Body of pancreas (tissue), 4 donors: ENCODE data around the gene CPNE7. TPM values are rescaled to one million over a fixed set of nuclear protein-coding genes. Genes with fewer than 3 reads are reported as not detected.

Experiments
- ATAC-seq: fragments of 150-250 bp; one replicate; pipeline ENCODE4 v1.9.1; 2016
- DNase-seq, 4 donors: peaks; one replicate each; pipeline ENCODE4 v3.0.0-alpha.2; 2019
- H3K27ac ChIP-seq, 4 donors: fragments of 200-600 bp; sonication (generic); 1 replicate in 3 of 4; 2 replicates in 1 of 4; pipeline versions ENCODE4 v1.5.1 to v1.6.1; 2016 to 2019; ENCODE audit warnings: mild to moderate bottlenecking in 1 of 4, mixed read lengths in 1 of 4, moderate library complexity in 1 of 4
- H3K27me3 ChIP-seq, 2 donors: fragments of 200-600 bp; sonication (generic); one replicate each; pipeline ENCODE4 v1.6.0; 2016; ENCODE audit warnings: mild to moderate bottlenecking in 1 of 2
- H3K36me3 ChIP-seq, 2 donors: fragments of 200-600 bp; sonication (generic); replicated peaks in 1 of 2; 2 replicates each; pipeline ENCODE4 v1.5.1; 2016; ENCODE audit warnings: low read depth in 2 of 2; ENCODE audit not compliant: insufficient read depth in 1 of 2
- H3K4me1 ChIP-seq: fragments of 200-600 bp; sonication (generic); one replicate; pipeline ENCODE4 v1.6.0; 2016
- H3K4me3 ChIP-seq, 2 donors: fragments of 200-600 bp; sonication (generic); 1 replicate in 1 of 2; 2 replicates in 1 of 2; pipeline ENCODE4 v1.5.1; 2016 to 2019
- H3K9me3 ChIP-seq, 3 donors: fragments of 200-600 bp; sonication (generic); 1 replicate in 2 of 3; 2 replicates in 1 of 3; pipeline ENCODE4 v1.5.1; 2016
- CTCF ChIP-seq, 7 experiments: fragments of 450-650 bp in 4 of 7; fragments of 200-600 bp in 3 of 7; sonication (generic) in 3 of 7; IDR thresholded peaks; one replicate each; pipeline ENCODE4 v1.5.1; 2016 to 2019; ENCODE audit warnings: antibody characterized with exemption in 7 of 7
- POLR2A ChIP-seq, 3 donors: fragments of 450-650 bp; IDR thresholded peaks; one replicate each; pipeline ENCODE4 v1.6.1; 2016; ENCODE audit warnings: antibody characterized with exemption in 3 of 3, mild to moderate bottlenecking in 2 of 3
- WGBS, 2 donors: methylation state at CpG; one replicate each; pipeline ENCODE4 v1.1.5; 2017; 5-methylcytosine and 5-hydroxymethylcytosine counted together
- intact Hi-C: fragments of 100-400 bp; cut with DNase I; formaldehyde crosslinking; loops from one replicate; pipeline ENCODE4 v1.15.1; 2023
- total RNA-seq, 2 donors: library from RNA; depleted of rRNA; stranded (reverse); fragments of >200 nt; gene quantifications; one replicate each; pipeline ENCODE4 v1.1.0, GENCODE V29; 2016

CPNE7 gene
- total RNA-seq, 2 donors from 2014 or later: 2.1 TPM; not detected in 1

- Histone ChIP-seq H3K4me1 (peaks cover 20% of the 10 kb centered on the region), H3K9me3 (no peaks in the 10 kb centered on the region), H3K36me3 (no peaks in the 10 kb centered on the region), H3K27me3 (peaks cover 0 to 13% of the 10 kb centered on the region in 2 donors), H3K27ac (no peak overlapping the region), H3K4me3 (no peak overlapping the region)
- ATAC-seq: no peak
- no peak for TF ChIP-seq CTCF (IDR thresholded peaks at IDR 0.05)
- no peak for TF ChIP-seq POLR2A (IDR thresholded peaks at IDR 0.05)
- WGBS, 2 donors: 75 to 86% methylated on average over 9 to 29 of the region's 31 CpGs
- intact Hi-C loops: no loop called here
- no peak for DNase-seq
These were observed 1.5 kb upstream of the CPNE7 start for GRCh38 chr16:89573826-89574680.

- no peak overlapping the region for H3K27ac ChIP-seq
- peak; percentile 46 to 58 (median 49) for DNase-seq
- peaks cover 20% of the 10 kb centered on the region for H3K4me1 ChIP-seq
- peak; percentile 64 for ATAC-seq
- intact Hi-C loops: no loop called here
- H3K36me3 ChIP-seq: no peaks in the 10 kb centered on the region
- H3K27me3 ChIP-seq: peaks cover 0 to 13% of the 10 kb centered on the region in 2 donors
- WGBS, 2 donors: 8% methylated on average over 54 of the region's 55 CpGs; no CpG with 5 or more reads in 1 of the 2 donors
- H3K4me3 ChIP-seq: no peak overlapping the region
- TF ChIP-seq POLR2A (IDR thresholded peaks at IDR 0.05): no peak
- TF ChIP-seq CTCF (IDR thresholded peaks at IDR 0.05): peak; percentile 13 to 65 (median 44)
- H3K9me3 ChIP-seq: no peaks in the 10 kb centered on the region
These were observed 794 bp upstream of the CPNE7 start for GRCh38 chr16:89574681-89575246.

- WGBS, 2 donors: 25 to 30% methylated on average over 8 to 55 of the region's 89 CpGs
- Histone ChIP-seq H3K9me3 (no peaks in the 10 kb centered on the region), H3K27ac (no peak overlapping the region), H3K36me3 (no peaks in the 10 kb centered on the region), H3K4me3 (no peak overlapping the region), H3K4me1 (peaks cover 20% of the 10 kb centered on the region), H3K27me3 (peaks cover 0 to 13% of the 10 kb centered on the region in 2 donors)
- ATAC-seq (no peak), DNase-seq (no peak)
- intact Hi-C loops: no loop called here
- TF ChIP-seq CTCF (IDR thresholded peaks at IDR 0.05): no peak
- no peak for TF ChIP-seq POLR2A (IDR thresholded peaks at IDR 0.05)
These were observed 846 bp downstream of the CPNE7 start for GRCh38 chr16:89576153-89577054.

GRCh38 chr16:89577055-89577759 is 1.6 kb downstream of the CPNE7 start:
- TF ChIP-seq CTCF (IDR thresholded peaks at IDR 0.05): no peak
- TF ChIP-seq POLR2A (IDR thresholded peaks at IDR 0.05): no peak
- intact Hi-C loops: no loop called here
- Histone ChIP-seq H3K9me3 (no peaks in the 10 kb centered on the region), H3K27ac (no peak overlapping the region), H3K4me1 (peaks cover 25% of the 10 kb centered on the region), H3K27me3 (peaks cover 0 to 13% of the 10 kb centered on the region in 2 donors), H3K4me3 (no peak overlapping the region), H3K36me3 (no peaks in the 10 kb centered on the region)
- WGBS, 2 donors: 70 to 93% methylated on average over 18 to 24 of the region's 25 CpGs
- ATAC-seq (no peak), DNase-seq (no peak)
